Measurements from ENCODE around the gene CTSS.

CTSS gene

DNA sequence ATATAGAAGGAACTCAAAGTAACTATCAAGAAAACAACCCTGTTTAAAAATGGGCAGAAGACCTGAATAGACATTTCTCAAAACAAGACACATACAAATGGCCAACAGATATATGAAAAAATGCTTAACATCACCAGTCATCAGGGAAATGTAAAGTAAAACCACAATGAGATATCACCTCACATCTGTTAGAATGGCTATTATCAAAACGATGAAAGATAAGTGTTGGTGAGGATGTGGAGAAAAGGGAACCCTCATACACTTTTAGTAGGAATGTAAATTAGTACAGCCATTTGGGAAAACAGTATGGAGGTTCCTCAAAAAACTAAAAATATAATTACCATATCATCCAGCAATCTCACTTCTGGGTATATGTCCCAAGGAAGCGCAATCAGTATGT, 3.0 kb downstream of the CTSS start:
- H3K36me3 ChIP-seq (ENCODE audit: control insufficient read depth in 1 of 2, insufficient read depth in 2 of 2, low read depth in 1 of 2, low read length in 2 of 2): no peaks in the 10 kb centered on the region

GRCh38 chr1:150761801-150762200, 3.8 kb downstream of the CTSS start:
- H3K27ac ChIP-seq (ENCODE audit: low read length, poor library complexity, severe bottlenecking): no peak overlapping the region
- H3K18ac ChIP-seq (ENCODE audit: low read depth in 1 of 2, low read length in 2 of 2): no peak overlapping the region
- no peak overlapping the region for H2BK15ac ChIP-seq (ENCODE audit: low read depth, poor library complexity, severe bottlenecking)
- peaks cover 2% of the 10 kb centered on the region for H3K4me1 ChIP-seq (ENCODE audit: control insufficient read depth, insufficient read depth, low read depth, low read length)
- H3K79me1 ChIP-seq (replicated peaks; ENCODE audit: low read length, poor library complexity, severe bottlenecking): no peaks in the 10 kb centered on the region
- H2BK120ac ChIP-seq (ENCODE audit: low read depth, low read length): no peak overlapping the region
- no CpG with 5 or more reads among the region's 1 CpG for WGBS
- H2AFZ ChIP-seq (ENCODE audit: low read depth, low read length): no peak overlapping the region
- H3K4me2 ChIP-seq (ENCODE audit: low read length, poor library complexity, severe bottlenecking): no peak overlapping the region
- H2BK12ac ChIP-seq (ENCODE audit: low read length in 2 of 2): no peak overlapping the region
- H4K8ac ChIP-seq (ENCODE audit: low read length): no peak overlapping the region
- no peaks in the 10 kb centered on the region for H3K27me3 ChIP-seq (ENCODE audit: control insufficient read depth in 1 of 2, insufficient read depth in 1 of 2, low read length in 2 of 2)
- no peaks in the 10 kb centered on the region for H3K36me3 ChIP-seq (ENCODE audit: control insufficient read depth in 1 of 2, insufficient read depth in 2 of 2, low read depth in 1 of 2, low read length in 2 of 2)
- DNase-seq: no peak
- H4K91ac ChIP-seq (ENCODE audit: low read length): no peak overlapping the region
- H3K9me3 ChIP-seq (ENCODE audit: control insufficient read depth, low read length): peaks cover 5% of the 10 kb centered on the region
- no peak overlapping the region for H3K23ac ChIP-seq (ENCODE audit: low read length in 2 of 2)
- no peak overlapping the region for H3K9ac ChIP-seq (ENCODE audit: low read length)
- no peak overlapping the region for H3K4ac ChIP-seq (ENCODE audit: low read depth in 1 of 2, low read length in 2 of 2)
- no peak overlapping the region for H2BK5ac ChIP-seq (ENCODE audit: low read depth, low read length, poor library complexity, severe bottlenecking)
- no peak overlapping the region for H3K4me3 ChIP-seq (ENCODE audit: insufficient read depth in 1 of 2, low read depth in 1 of 2, low read length in 2 of 2)
- H3K14ac ChIP-seq (ENCODE audit: low read length in 2 of 2): no peak overlapping the region
- no peak overlapping the region for H2AK5ac ChIP-seq (ENCODE audit: low read length, severe bottlenecking)

More for the DNA sequence above, 3.0 kb downstream of the CTSS start:
- Histone ChIP-seq H2BK120ac (ENCODE audit: low read depth, low read length) (no peak overlapping the region), H3K27ac (ENCODE audit: low read length, poor library complexity, severe bottlenecking) (no peak overlapping the region), H4K8ac (ENCODE audit: low read length) (no peak overlapping the region), H3K4ac (ENCODE audit: low read depth in 1 of 2, low read length in 2 of 2) (no peak overlapping the region), H2BK12ac (ENCODE audit: low read length in 2 of 2) (no peak overlapping the region), H4K91ac (ENCODE audit: low read length) (no peak overlapping the region), H3K9me3 (ENCODE audit: control insufficient read depth, low read length) (peaks cover 5% of the 10 kb centered on the region), H3K27me3 (ENCODE audit: control insufficient read depth in 1 of 2, insufficient read depth in 1 of 2, low read length in 2 of 2) (no peaks in the 10 kb centered on the region), H2AK5ac (ENCODE audit: low read length, severe bottlenecking) (no peak overlapping the region), H3K14ac (ENCODE audit: low read length in 2 of 2) (no peak overlapping the region), H3K18ac (ENCODE audit: low read depth in 1 of 2, low read length in 2 of 2) (no peak overlapping the region), H3K4me1 (ENCODE audit: control insufficient read depth, insufficient read depth, low read depth, low read length) (peaks cover 2% of the 10 kb centered on the region), H3K79me1 (replicated peaks; ENCODE audit: low read length, poor library complexity, severe bottlenecking) (no peaks in the 10 kb centered on the region), H3K4me3 (ENCODE audit: insufficient read depth in 1 of 2, low read depth in 1 of 2, low read length in 2 of 2) (no peak overlapping the region), H3K4me2 (ENCODE audit: low read length, poor library complexity, severe bottlenecking) (no peak overlapping the region), H2BK15ac (ENCODE audit: low read depth, poor library complexity, severe bottlenecking) (no peak overlapping the region), H3K23ac (ENCODE audit: low read length in 2 of 2) (no peak overlapping the region), H3K9ac (ENCODE audit: low read length) (no peak overlapping the region), H2AFZ (ENCODE audit: low read depth, low read length) (no peak overlapping the region), H2BK5ac (ENCODE audit: low read depth, low read length, poor library complexity, severe bottlenecking) (no peak overlapping the region)
- no peak for DNase-seq
- no CpG with 5 or more reads among the region's 2 CpGs for WGBS

DNA sequence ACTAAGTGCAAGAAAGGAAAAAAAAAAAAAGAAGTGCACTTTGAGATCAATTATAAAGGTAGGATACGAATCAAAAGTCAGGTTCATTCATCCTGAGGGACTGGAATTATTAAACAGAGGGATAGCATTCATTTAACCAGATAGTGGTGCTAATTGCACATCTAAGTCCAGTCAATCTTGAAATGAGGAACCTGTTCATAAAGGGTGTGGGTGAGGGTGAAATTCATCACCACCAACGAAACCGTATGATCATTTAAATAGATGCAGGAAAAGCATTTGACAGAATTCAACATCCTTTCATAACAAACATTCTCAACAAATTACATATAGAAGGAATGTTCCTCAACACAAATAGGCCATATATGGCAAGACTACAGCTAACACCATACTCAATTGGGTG, 5.6 kb downstream of the CTSS start:
- no peaks in the 10 kb centered on the region for H3K27me3 ChIP-seq (ENCODE audit: control insufficient read depth in 1 of 2, insufficient read depth in 1 of 2, low read length in 2 of 2)
- peaks cover 5% of the 10 kb centered on the region for H3K9me3 ChIP-seq (ENCODE audit: control insufficient read depth, low read length)
- no peak overlapping the region for H2AFZ ChIP-seq (ENCODE audit: low read depth, low read length)
- no peak overlapping the region for H3K9ac ChIP-seq (ENCODE audit: low read length)
- H3K79me1 ChIP-seq (replicated peaks; ENCODE audit: low read length, poor library complexity, severe bottlenecking): no peaks in the 10 kb centered on the region
- no peak overlapping the region for H2AK5ac ChIP-seq (ENCODE audit: low read length, severe bottlenecking)
- H2BK120ac ChIP-seq (ENCODE audit: low read depth, low read length): no peak overlapping the region
- H2BK15ac ChIP-seq (ENCODE audit: low read depth, poor library complexity, severe bottlenecking): no peak overlapping the region
- peaks cover 2% of the 10 kb centered on the region for H3K4me1 ChIP-seq (ENCODE audit: control insufficient read depth, insufficient read depth, low read depth, low read length)
- no peak overlapping the region for H2BK5ac ChIP-seq (ENCODE audit: low read depth, low read length, poor library complexity, severe bottlenecking)
- no peak overlapping the region for H3K4me2 ChIP-seq (ENCODE audit: low read length, poor library complexity, severe bottlenecking)
- H3K23ac ChIP-seq (ENCODE audit: low read length in 2 of 2): no peak overlapping the region
- no peak overlapping the region for H2BK12ac ChIP-seq (ENCODE audit: low read length in 2 of 2)
- no peak overlapping the region for H3K14ac ChIP-seq (ENCODE audit: low read length in 2 of 2)
- H3K4ac ChIP-seq (ENCODE audit: low read depth in 1 of 2, low read length in 2 of 2): no peak overlapping the region
- WGBS: 89% methylated on average over 3 of the region's 3 CpGs
- H3K27ac ChIP-seq (ENCODE audit: low read length, poor library complexity, severe bottlenecking): no peak overlapping the region
- DNase-seq: no peak
- H4K8ac ChIP-seq (ENCODE audit: low read length): no peak overlapping the region
- no peak overlapping the region for H3K4me3 ChIP-seq (ENCODE audit: insufficient read depth in 1 of 2, low read depth in 1 of 2, low read length in 2 of 2)
- H3K36me3 ChIP-seq (ENCODE audit: control insufficient read depth in 1 of 2, insufficient read depth in 2 of 2, low read depth in 1 of 2, low read length in 2 of 2): no peaks in the 10 kb centered on the region
- no peak overlapping the region for H4K91ac ChIP-seq (ENCODE audit: low read length)
- H3K18ac ChIP-seq (ENCODE audit: low read depth in 1 of 2, low read length in 2 of 2): no peak overlapping the region

- 65% methylated on average over 2 of the region's 2 CpGs for WGBS
- Histone ChIP-seq H3K23ac (ENCODE audit: low read length in 2 of 2) (no peak overlapping the region), H2AK5ac (ENCODE audit: low read length, severe bottlenecking) (no peak overlapping the region), H2BK12ac (ENCODE audit: low read length in 2 of 2) (no peak overlapping the region), H3K36me3 (ENCODE audit: control insufficient read depth in 1 of 2, insufficient read depth in 2 of 2, low read depth in 1 of 2, low read length in 2 of 2) (peaks cover 0 to 4% of the 10 kb centered on the region in 2 experiments), H3K18ac (ENCODE audit: low read depth in 1 of 2, low read length in 2 of 2) (no peak overlapping the region), H3K4me3 (ENCODE audit: insufficient read depth in 1 of 2, low read depth in 1 of 2, low read length in 2 of 2) (no peak overlapping the region), H3K4me2 (ENCODE audit: low read length, poor library complexity, severe bottlenecking) (no peak overlapping the region), H2AFZ (ENCODE audit: low read depth, low read length) (no peak overlapping the region), H3K79me1 (replicated peaks; ENCODE audit: low read length, poor library complexity, severe bottlenecking) (no peaks in the 10 kb centered on the region), H3K4ac (ENCODE audit: low read depth in 1 of 2, low read length in 2 of 2) (no peak overlapping the region), H3K9ac (ENCODE audit: low read length) (no peak overlapping the region), H3K14ac (ENCODE audit: low read length in 2 of 2) (no peak overlapping the region), H3K9me3 (ENCODE audit: control insufficient read depth, low read length) (no peaks in the 10 kb centered on the region), H2BK120ac (ENCODE audit: low read depth, low read length) (no peak overlapping the region), H3K27ac (ENCODE audit: low read length, poor library complexity, severe bottlenecking) (no peak overlapping the region), H2BK15ac (ENCODE audit: low read depth, poor library complexity, severe bottlenecking) (no peak overlapping the region), H3K4me1 (ENCODE audit: control insufficient read depth, insufficient read depth, low read depth, low read length) (no peaks in the 10 kb centered on the region), H2BK5ac (ENCODE audit: low read depth, low read length, poor library complexity, severe bottlenecking) (no peak overlapping the region), H4K8ac (ENCODE audit: low read length) (no peak overlapping the region), H4K91ac (ENCODE audit: low read length) (no peak overlapping the region), H3K27me3 (ENCODE audit: control insufficient read depth in 1 of 2, insufficient read depth in 1 of 2, low read length in 2 of 2) (no peaks in the 10 kb centered on the region)
- no peak for DNase-seq
Measured at GRCh38 chr1:150753416-150753815, 12.2 kb downstream of the CTSS start.

Data from mesenchymal stem cell (in vitro differentiated cells and primary cell).